ENCODE data around the gene RUNX2.
A peak's percentile ranks its signal among the peaks of the same experiment; 100 is the strongest.

Gene RUNX2

GRCh38 chr6:45351667-45352066, 23.5 kb downstream of the RUNX2 start:
- no peak for FAIRE-seq

DNA sequence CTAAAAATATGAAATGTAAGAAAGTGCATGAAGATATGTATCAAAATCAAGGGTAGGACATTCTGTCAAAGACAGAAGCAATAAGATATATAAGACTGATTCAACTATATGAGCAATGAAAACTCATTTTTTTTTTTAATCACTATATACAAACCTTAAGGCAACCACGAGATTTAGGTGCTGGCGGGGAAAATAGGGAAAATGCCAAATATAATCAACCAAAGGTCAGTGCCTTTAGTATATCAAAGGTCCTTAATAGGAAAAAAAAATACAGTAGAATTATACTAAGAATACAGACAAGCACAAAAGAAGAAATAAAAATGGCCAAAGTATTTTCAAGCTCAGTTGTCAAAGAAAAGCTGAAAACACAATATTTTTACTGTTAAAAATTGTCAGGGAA, 25.5 kb downstream of the RUNX2 start:
- FAIRE-seq = no peak

- no peak for FAIRE-seq
These were observed 36.3 kb downstream of the RUNX2 start for GRCh38 chr6:45364466-45364865.

DNA sequence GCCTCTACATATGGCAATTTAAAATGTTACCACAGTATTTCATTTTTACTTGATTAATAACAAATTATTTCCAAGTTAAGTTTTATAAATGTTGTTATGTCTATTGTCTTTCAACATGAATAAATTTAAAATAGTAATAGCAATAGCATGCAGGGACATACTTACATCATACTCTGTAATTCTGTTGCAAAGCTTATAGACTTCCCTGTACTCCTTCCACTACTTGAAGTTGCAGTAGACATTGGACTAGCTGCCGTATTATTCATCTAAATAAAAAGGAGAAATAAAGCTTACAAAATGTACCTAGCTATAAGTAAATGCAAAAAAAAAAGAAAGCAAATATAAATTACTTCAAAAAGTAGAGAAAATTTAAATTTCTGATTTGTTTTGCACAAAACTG, 36.9 kb downstream of the RUNX2 start:
- FAIRE-seq = peak; percentile 31

DNA sequence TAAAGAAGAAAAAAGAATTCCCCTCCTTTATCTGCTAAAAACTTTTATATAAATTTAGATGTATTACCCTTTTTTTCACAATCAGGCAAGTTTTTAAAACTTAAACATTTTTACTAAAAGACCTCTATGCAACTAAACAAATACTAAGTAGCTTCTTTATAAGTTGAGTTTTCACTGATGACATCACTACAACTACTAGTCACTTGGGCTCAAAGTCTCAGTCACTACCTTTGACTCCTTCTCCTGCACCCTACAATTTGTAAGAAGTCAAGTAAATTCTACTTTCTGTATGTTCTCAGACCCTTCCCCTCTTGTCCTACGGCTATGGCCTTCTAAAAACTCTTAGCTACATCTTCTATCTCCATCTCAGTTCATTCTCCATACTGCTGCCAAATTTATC, 38.4 kb downstream of the RUNX2 start:
- no peak for FAIRE-seq

GRCh38 chr6:45367999-45368398, 39.9 kb downstream of the RUNX2 start:
- FAIRE-seq = no peak

DNA sequence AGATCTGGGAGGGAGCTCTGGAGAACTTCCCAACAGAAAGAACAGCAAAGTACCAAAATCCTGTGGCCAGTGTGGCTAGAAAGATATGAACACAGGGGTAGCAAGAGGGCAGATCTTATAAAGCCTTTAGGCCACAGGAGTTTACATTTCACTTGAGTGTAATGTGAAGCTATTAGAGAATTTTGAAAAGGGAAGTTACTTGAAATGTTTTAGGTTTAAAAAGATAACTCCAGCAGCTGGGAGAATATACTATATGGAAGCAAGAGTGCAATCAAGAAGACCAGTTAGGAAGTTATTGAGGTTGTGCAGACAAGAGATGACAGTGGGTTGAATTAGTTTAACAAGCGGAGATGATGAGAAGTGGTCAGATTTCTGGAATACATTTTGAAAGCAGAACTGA, 41.7 kb downstream of the RUNX2 start:
- no peak for FAIRE-seq

GRCh38 chr6:45371924-45372573, 43.9 kb downstream of the RUNX2 start:
- peak; percentile 50 for FAIRE-seq

DNA sequence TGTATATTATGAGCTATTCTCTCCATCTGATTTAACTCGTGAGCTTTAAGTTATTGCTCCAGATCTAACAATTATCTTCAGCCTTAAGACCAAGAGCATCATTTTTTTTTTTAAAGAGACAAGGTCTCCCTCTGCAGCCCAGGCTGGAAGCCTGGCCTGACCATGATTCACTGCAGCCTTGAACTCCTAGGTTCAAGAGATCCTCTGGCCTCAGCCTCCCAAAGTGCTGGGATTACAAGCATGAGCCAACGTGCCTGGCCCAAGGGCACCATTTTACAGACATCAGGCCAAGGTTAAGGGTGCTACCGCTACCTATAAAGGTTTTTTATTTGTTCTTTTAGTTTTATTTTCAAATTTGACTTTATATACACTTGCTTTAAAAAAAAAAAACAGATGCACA, 47.3 kb downstream of the RUNX2 start:
- no peak for FAIRE-seq

- FAIRE-seq = no peak
These were observed 48.3 kb downstream of the RUNX2 start for GRCh38 chr6:45376310-45377042.

DNA sequence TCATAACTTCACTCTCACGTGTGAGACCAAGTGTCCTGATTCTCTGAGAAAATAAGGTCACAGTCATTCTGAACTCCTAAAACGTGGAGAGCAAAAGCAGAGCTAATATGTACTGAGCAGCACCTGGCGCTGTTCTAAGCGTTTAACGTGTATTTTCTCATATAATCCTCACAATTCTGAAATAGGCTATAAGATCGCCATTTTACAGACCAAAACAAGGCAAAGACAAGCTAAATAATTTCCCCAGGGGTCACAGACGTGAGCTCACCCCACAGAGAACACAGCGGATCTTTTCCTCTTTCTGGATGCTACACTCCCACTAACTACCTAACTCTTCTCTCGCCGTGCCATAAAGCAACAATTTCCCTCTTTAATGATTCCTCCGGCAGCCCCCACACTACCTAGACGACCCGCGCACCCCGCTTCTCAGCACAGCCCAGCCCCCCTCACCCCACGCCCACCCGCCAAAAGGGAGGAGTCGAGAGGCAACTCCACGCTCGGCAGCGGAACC, 49.0 kb downstream of the RUNX2 start:
- FAIRE-seq = no peak

DNA sequence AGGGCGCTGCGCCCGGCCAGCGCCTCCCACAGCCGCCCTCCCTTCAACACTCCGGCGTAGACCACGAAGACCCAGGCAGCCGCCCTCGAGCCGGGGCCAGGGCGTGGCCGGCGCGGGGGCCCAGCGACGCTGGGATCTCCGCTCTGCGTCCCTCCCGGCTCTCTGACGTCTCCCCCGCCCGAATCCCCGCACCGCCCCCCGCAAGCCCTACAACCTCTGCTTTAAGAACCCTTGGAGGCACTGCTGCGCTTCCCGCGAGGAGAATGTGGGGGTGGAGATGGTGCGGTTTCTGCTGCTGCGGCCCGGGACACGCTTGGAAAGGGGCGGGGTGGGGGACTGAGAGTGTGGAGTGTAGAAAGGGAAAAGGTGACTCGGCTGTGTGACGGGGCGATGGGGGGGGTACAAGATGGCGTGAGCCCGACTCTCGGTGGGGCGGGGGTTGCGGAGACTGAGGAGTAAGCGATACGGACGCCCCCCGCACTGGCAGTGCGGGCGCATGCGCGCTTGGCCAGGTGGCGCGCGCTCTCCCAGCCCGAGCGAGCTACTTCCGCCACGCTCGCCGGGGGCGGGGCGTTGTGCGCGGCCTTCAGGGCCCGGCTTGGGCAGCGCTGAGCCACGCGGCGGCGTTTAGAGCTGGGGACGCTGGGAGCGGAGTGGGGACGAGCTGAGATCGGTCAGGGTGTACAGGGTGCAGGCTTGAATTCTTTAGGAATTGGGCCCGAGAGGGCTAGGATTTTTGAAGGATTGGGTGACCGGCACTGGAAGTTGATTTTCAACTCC, 49.6 kb downstream of the RUNX2 start, which contains the start of gene SUPT3H:
Gene SUPT3H (minus strand): TSS at position 381 of the 780 bp plus-strand sequence.
- peak; percentile 60 for FAIRE-seq

DNA sequence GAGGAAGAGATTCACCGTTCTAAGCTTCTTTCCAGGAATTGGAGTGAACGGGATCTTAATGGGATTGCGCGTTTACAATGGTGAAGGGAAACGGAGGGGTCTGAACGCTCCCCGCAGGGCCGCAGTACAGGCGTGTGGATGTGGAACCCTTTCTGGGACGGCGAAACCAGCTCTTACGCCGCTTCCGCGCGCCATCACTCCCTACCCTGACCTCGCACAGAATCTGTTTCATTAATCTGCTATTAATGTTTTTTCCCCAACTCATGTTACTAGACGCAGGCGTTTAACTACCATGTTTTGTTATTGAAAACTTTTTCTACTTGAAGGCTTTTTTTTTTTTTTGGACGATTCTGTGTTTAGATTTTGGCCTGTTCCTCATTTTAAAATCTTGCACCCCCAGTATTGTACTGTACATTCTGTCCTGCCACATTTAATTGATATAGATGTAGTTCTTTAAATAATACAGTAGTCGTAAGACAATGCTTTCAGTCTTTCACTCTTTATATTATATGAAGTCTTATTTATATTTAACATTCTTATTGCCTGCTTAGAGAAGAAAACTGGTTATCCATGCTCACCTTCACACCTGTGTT, 50.3 kb downstream of the RUNX2 start:
- FAIRE-seq = peak; percentile 33

DNA sequence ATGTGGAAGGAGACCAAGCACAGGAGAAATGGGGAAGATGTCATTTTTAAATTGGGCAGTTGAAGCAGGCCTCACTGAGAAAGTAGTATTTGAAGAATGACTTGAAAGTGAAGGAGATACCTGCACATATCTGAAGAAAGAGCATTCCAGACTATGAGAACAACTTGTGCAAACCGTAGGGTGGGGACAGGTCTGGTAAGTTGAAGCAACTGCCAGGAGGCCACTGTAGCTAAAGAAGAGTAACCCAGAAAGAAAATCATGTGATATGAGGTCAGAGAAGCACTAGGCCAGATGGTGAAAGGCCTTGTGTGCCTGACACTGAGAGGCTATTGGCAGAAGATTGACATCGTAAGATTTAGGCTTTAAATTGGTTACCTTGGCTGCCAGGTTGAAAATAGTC, 54.3 kb downstream of the RUNX2 start:
- FAIRE-seq = no peak

DNA sequence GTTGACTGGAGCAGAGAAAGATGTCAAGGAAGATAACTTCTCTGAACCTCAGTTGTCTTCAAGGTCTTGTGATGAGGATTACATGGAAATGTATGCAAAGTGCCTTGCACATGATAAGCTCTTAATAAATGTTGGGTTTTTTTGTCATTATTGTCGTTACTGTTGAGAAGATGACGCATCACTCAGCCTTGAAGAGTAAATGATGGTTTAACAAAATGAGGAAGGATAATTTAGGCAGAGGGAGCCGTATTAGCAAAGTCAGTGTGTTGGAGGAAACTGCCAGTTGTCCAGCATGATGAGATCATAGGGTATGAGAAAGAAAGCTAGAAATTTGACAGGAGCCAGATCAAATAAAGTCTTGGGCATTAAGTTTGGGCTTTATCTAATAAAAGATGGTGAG, 58.4 kb downstream of the RUNX2 start:
- no peak for FAIRE-seq

DNA sequence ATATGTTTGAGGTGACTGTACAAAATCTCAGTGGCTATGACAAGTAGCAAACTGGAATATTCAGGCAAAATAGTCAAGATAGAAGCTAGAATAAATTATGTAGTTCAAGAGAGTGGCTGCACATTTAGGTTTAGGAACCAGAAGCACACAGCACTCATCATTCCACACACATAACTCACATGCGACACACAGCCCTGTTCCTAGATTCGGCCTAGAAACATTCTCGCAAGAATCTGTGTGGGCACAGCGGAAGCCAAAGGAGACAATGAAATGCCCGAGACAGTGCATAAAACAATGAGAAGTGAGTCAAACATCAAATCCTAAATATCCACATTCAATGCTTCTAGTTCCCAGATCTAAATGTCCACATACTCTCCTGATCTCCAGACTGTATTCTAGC, 59.1 kb downstream of the RUNX2 start:
- FAIRE-seq = no peak

- FAIRE-seq = no peak
These were observed 60.2 kb downstream of the RUNX2 start for GRCh38 chr6:45388328-45388727.

GRCh38 chr6:45394586-45395095, 66.5 kb downstream of the RUNX2 start:
- no peak for FAIRE-seq

DNA sequence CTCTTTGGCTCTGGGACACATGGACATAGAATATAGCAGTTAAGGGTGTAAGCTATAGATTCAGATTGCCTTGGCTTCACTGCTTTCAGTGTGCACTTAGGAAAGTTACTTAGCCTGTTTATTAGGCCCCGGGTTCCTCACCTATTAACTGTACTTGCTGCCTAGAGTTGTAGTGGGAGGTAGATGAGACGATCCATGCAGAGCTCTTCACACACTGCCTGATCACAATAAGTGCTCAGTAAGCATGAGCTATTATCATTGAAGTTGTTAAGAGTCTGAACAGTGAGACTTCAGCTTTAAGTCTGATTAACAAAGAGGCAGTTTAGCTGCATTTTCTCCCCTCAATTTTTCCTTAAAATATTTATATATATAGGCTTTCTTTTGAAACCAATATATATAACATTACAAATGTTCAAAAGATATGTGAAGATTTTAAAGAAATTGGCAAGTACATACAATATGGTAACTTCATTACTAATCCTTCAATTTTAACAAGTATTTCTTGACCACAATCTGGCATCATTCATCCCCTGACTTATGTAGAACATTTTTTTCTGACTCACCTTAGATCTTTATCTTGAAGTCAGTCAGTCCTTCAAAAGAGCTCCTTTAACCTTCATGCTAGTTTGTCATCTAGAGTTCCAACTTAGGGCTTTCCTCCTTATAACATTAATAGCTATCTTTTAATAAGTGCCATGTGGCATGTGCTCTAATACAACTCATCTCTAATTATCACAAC, 70.1 kb downstream of the RUNX2 start:
- no peak for FAIRE-seq

GRCh38 chr6:45400021-45400420, 71.9 kb downstream of the RUNX2 start:
- no peak for FAIRE-seq

- FAIRE-seq = no peak
These were observed 83.8 kb downstream of the RUNX2 start for GRCh38 chr6:45411959-45412358.

GRCh38 chr6:45415315-45415714, 87.2 kb downstream of the RUNX2 start:
- no peak for FAIRE-seq
